ENCODE data around the gene SAG. TPM values are rescaled to one million over a fixed set of nuclear protein-coding genes. Genes with fewer than 3 reads are reported as not detected.

Gene SAG
- polyA plus RNA-seq, 1 experiment, result not detected

GRCh38 chr2:233325256-233325655 lies 17.6 kb downstream of the SAG start:
- no peak for TF ChIP-seq CTCF (IDR thresholded peaks at IDR 0.05; ENCODE audit: low read depth, low read length)
- H3K27me3 ChIP-seq (ENCODE audit: control insufficient read depth, insufficient read depth, low read length), result peaks cover 11% of the 10 kb centered on the region
- no peak overlapping the region for H3K4me3 ChIP-seq (ENCODE audit: low read depth, low read length)
- H3K27ac ChIP-seq (ENCODE audit: low read depth, low read length), result no peak overlapping the region
- DNase-seq (ENCODE audit: low read depth, low spot score), result no peak
- POLR2A ChIA-PET, result no interaction called here
- CTCF ChIA-PET, result interaction anchor here (0.7 kb wide), 1 partner anchor 719 kb away, joined by 4 read pairs; no protein-coding TSS in a partner anchor
- H3K9me3 ChIP-seq (ENCODE audit: control insufficient read depth, insufficient read depth, low read length), result no peaks in the 10 kb centered on the region; the same call in 1 of the 2 replicates

- peaks cover 6% of the 10 kb centered on the region for H3K27me3 ChIP-seq (ENCODE audit: control insufficient read depth, insufficient read depth, low read length)
- TF ChIP-seq CTCF (IDR thresholded peaks at IDR 0.05; ENCODE audit: low read depth, low read length), result no peak
- CTCF ChIA-PET, result no interaction called here
These were observed 18.2 kb downstream of the SAG start for GRCh38 chr2:233325814-233326213.

GRCh38 chr2:233326500-233326899 lies 18.9 kb downstream of the SAG start:
- Histone ChIP-seq H3K27ac (ENCODE audit: low read depth, low read length) (no peak overlapping the region), H3K4me3 (ENCODE audit: low read depth, low read length) (no peak overlapping the region), H3K27me3 (ENCODE audit: control insufficient read depth, insufficient read depth, low read length) (peaks cover 2% of the 10 kb centered on the region), H3K9me3 (ENCODE audit: control insufficient read depth, insufficient read depth, low read length) (no peaks in the 10 kb centered on the region; the same call in 1 of the 2 replicates)
- POLR2A ChIA-PET, result no interaction called here
- no peak for DNase-seq (ENCODE audit: low read depth, low spot score)
- no peak for TF ChIP-seq CTCF (IDR thresholded peaks at IDR 0.05; ENCODE audit: low read depth, low read length)
- CTCF ChIA-PET, result no interaction called here

More at GRCh38 chr2:233325814-233326213, 18.2 kb downstream of the SAG start:
- POLR2A ChIA-PET, result no interaction called here
- no peak overlapping the region for H3K4me3 ChIP-seq (ENCODE audit: low read depth, low read length)
- no peak overlapping the region for H3K27ac ChIP-seq (ENCODE audit: low read depth, low read length)
- H3K9me3 ChIP-seq (ENCODE audit: control insufficient read depth, insufficient read depth, low read length), result no peaks in the 10 kb centered on the region; the same call in 1 of the 2 replicates
- no peak for DNase-seq (ENCODE audit: low read depth, low spot score)

- peaks cover 9% of the 10 kb centered on the region for H3K27me3 ChIP-seq (ENCODE audit: control insufficient read depth, insufficient read depth, low read length)
- no peak for DNase-seq (ENCODE audit: low read depth, low spot score)
- TF ChIP-seq CTCF (IDR thresholded peaks at IDR 0.05; ENCODE audit: low read depth, low read length), result no peak
- no peak overlapping the region for H3K4me3 ChIP-seq (ENCODE audit: low read depth, low read length)
- H3K9me3 ChIP-seq (ENCODE audit: control insufficient read depth, insufficient read depth, low read length), result no peaks in the 10 kb centered on the region; the same call in 1 of the 2 replicates
- ChIA-PET CTCF (no interaction called here), POLR2A (no interaction called here)
- H3K27ac ChIP-seq (ENCODE audit: low read depth, low read length), result no peak overlapping the region
These were observed 21.3 kb downstream of the SAG start for GRCh38 chr2:233328922-233329321.

- ChIA-PET CTCF (interaction anchor here (1.5 kb wide), 1 partner anchor 24 kb away, joined by 3 read pairs; no protein-coding TSS in a partner anchor), POLR2A (no interaction called here)
- H3K9me3 ChIP-seq (ENCODE audit: control insufficient read depth, insufficient read depth, low read length), result no peaks in the 10 kb centered on the region; the same call in 1 of the 2 replicates
- peaks cover 10% of the 10 kb centered on the region for H3K27me3 ChIP-seq (ENCODE audit: control insufficient read depth, insufficient read depth, low read length)
- no peak overlapping the region for H3K27ac ChIP-seq (ENCODE audit: low read depth, low read length)
- DNase-seq (ENCODE audit: low read depth, low spot score), result no peak
- H3K4me3 ChIP-seq (ENCODE audit: low read depth, low read length), result no peak overlapping the region
- no peak for TF ChIP-seq CTCF (IDR thresholded peaks at IDR 0.05; ENCODE audit: low read depth, low read length)
These were observed 22.0 kb downstream of the SAG start for GRCh38 chr2:233329489-233330135.
